Measurements from ENCODE around the gene HOPX.

DNA sequence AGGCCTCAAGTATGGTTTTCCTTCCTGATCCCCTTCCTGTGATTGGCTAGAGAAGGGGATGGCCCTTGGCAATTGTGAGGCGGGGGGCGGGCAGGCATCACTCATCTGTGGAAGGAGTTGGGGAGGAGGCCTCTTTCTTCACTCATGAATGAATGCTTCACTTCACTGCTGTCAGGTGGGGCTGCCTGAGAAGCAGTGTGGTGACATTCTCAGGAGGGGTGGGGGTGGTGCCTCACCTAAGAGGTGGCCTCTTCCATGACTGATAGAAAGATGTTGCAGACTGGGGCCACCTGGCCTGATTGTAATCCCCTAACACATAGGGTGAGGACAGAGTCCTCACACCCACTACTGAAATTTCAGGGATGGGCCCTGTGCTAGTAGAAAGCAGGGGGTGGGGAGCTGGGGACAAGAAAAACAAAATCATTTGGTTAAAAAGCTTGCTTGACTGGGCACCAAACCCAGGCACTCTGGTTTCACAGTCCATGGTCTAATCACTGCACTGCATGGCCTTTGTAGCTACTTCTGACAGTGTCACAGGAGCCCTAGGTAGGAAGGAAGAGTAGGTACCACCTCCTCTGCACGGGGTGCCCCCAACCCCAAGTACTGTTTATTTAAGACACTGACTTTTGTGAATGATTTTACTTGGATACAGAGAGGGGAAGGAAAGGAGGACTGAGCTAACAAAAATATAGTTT is 5.6 kb upstream of the HOPX start:
- TF ChIP-seq, protein P1, sequence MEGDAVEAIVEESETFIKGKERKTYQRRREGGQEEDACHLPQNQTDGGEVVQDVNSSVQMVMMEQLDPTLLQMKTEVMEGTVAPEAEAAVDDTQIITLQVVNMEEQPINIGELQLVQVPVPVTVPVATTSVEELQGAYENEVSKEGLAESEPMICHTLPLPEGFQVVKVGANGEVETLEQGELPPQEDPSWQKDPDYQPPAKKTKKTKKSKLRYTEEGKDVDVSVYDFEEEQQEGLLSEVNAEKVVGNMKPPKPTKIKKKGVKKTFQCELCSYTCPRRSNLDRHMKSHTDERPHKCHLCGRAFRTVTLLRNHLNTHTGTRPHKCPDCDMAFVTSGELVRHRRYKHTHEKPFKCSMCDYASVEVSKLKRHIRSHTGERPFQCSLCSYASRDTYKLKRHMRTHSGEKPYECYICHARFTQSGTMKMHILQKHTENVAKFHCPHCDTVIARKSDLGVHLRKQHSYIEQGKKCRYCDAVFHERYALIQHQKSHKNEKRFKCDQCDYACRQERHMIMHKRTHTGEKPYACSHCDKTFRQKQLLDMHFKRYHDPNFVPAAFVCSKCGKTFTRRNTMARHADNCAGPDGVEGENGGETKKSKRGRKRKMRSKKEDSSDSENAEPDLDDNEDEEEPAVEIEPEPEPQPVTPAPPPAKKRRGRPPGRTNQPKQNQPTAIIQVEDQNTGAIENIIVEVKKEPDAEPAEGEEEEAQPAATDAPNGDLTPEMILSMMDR (IDR thresholded peaks at IDR 0.05; ENCODE audit: low read length): no peak
- TF ChIP-seq EZH2phosphoT487 (IDR thresholded peaks at IDR 0.05; ENCODE audit: low read length): no peak
- TF ChIP-seq EZH2 (optimal IDR thresholded peaks at IDR 0.05; ENCODE audit: low read depth, low read length): no peak
